GM19351 (cell line): Measurements from ENCODE around the gene TMOD1.

Experiments
- ATAC-seq: cut with Tn5 transposase; IDR thresholded peaks from one replicate; pipeline ENCODE4 v1.9.1; 2021; ENCODE audit warnings: mild to moderate bottlenecking, moderate library complexity; ENCODE audit not compliant: unreplicated experiment

TMOD1 gene

DNA sequence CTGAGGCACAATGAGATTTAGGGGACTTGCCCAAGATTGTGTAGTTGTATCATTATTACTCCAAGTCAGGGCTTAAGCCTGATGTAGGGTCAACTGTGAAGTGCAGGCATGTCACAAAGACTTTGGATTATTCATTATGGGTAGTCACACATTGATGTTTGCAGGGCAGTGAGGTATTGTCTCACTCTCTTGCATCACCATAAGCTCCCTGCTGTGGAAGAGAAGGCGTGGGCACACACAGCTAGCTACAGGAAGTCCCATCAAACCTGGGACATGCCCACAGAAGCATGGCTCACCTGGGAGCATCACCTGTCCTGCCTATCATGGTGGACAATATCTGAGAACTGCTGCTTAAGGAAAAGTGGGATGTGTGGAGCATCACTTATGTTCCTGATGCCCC lies 42.1 kb downstream of the TMOD1 start:
- no peak for ATAC-seq

DNA sequence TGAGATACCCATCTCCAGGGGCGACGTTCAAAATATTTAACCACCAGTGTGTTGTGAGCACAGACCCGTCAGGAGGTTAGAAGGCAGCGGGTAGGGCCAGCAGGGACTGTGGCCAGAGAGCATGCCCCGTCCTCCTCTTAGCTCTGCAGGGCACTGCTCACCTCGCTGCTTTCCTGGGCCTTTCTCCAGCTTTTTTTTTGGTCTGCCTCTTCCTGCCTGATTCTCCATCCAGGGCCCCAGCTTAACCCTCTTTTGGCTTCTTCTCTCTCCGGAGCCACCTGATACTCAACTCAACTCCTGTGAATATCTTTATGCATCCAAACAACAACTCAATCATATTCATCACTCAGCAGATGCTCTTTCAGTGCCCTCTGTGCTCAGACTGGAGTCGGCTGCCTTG lies 44.0 kb downstream of the TMOD1 start:
- ATAC-seq: no peak

DNA sequence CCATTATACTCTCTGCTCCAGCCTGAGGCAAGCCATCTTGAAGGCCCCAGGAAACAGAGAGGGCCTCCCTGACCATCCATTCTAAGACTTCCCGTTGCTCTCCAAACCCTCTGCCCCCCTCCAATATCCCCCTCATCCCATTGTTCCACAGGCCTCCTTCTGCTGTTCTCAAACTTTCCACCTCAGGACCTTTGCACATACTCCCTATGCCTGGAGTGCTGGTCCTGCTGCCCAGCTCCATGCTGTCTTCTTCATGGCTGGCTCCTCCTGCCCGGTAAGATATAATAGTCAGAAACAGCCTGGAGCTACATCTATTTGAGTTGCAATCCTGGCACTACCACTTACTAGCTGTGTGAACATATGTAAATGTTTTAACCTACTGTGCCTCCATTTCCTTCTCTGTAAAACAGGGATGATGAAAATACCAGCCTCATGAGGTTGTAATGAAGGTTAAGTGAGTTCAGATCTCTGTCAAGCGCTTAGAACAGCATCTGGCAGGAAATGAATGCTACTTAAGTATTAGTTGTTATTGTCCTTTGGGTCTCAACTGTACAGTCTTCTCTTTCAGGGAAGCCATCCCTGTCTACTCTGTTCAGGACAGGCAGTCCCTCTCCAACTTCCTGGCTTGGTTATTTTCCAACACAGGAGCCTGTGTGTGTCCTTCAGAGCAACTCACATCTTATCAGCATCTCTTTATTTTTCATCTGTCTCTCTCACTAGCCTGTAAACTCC lies 45.8 kb downstream of the TMOD1 start:
- ATAC-seq: no peak

DNA sequence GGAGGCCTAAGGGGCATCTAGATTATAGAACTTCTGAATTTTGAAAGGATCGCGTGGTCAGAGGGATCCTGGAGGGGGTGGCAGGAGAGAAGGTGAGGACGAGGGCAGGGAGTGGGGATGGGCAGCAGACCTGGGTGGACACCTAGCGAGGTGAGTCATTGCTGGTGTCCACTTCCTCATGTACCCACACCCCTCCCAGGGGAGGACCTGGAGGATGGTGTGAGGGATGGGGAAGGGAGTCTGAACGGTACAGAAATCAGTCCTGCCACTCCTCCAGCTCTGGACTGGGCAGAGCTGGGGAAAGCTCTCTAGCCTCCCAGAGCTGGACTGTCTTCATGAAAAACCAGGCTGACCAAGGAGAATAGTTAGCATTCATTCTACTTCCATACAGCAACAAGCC lies 46.9 kb downstream of the TMOD1 start:
- no peak for ATAC-seq

DNA sequence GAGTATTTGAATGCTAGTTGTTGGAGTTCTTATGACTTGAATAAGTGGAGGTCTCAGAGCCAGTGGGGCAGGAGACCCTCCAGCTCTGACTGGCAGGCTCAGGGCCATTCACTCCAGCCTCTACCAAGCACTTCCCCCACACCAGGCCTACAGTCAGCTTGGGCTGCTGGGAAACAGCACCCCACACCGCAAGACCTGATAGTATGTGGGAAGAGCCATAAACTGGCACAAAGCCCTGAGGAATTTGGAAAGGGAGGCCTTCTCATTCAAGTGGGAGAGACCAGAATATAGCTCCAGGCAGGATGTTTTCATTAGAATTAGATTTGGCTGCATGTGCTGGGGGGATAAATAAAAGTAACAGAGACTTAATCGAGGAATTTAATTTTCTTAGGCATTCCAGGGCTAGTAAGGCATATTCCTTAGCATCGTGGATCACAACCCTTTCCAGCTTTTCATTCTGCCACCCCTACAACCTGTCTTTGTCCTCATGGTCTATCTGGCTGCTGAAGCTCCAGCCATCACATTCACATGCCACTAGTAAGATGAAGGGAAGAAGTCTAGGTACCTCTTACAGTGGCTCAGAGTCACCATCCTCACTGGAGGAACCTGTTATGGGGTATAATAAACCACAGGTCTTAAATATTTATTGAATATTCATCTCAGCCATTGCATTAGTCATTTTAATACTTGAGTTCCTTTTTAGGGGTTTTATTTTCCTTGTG lies 47.5 kb downstream of the TMOD1 start:
- ATAC-seq: no peak

DNA sequence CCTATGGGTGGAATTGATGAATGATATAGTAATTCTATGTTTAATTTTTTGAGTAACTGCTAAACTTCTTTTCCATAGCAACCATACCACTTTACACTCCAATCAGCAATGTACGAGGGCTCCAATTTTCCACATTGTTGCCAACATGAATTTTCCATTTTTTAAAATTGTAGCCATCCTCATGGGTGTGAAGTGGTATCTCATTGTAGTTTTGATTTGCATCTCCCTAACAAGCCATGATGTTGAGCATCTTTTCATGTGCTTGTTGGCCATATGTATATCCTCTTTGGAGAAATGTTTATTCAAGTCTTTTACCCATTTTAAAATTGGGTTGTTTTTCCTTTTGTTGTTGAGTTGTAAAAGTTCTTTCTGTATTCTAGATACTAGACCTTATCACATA lies 48.9 kb downstream of the TMOD1 start:
- ATAC-seq: no peak

DNA sequence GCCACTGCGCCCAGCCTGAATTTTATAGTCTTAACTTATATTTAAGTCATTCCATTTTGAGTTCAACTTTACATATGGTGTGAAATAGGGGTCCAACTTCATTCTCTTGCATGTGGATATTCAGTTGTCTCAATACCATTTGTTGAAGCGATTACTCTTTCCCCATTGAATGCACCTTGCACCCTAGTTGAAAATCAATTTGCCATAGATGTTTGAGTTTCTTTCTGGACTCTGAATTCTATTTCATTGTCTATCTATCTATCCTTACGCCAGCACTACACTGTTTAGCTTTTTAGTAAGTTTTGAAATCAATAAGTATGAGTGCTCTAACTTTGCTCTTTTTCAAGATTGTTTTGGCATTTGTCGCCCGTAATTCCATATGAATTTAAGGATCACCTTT lies 49.8 kb downstream of the TMOD1 start:
- ATAC-seq: no peak

DNA sequence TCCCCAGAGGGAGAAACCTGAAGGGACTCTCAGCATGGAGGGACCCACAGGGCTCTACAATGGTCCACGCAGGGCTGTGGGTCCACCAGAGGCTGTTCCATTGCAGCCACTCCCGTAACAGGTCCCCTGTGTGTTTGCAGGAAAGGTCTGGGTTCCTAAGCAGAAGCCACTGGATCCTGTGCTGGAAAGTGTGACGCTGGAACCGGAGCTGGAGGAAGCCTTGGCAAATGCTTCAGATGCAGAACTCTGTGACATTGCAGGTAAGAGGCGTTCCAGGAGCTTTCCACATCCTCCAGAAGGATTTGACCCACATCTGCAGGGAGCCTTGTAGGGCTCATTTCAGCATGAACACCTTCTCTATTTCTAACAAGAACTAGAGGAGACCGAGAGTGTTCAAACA lies 51.7 kb downstream of the TMOD1 start:
- ATAC-seq: no peak

DNA sequence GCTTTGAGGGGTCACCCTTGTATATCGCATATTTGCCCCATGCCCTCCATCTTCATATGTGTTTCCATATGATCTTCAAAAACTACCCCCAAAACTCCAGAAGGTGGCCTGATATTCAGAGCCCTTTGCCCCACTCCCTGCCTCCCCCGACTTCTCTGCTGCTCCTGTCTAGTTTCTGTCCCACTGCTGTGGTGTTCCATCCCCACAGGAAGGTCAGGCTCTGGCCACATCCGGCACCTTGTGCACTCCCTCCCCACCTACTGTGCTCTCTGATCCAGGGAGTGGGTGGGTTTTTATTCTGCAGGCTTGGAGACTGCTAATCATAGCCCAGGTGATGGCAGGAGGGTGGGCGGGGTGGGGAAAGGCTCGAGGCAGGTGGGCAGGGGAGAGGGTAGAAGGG lies 52.4 kb downstream of the TMOD1 start:
- ATAC-seq: no peak

DNA sequence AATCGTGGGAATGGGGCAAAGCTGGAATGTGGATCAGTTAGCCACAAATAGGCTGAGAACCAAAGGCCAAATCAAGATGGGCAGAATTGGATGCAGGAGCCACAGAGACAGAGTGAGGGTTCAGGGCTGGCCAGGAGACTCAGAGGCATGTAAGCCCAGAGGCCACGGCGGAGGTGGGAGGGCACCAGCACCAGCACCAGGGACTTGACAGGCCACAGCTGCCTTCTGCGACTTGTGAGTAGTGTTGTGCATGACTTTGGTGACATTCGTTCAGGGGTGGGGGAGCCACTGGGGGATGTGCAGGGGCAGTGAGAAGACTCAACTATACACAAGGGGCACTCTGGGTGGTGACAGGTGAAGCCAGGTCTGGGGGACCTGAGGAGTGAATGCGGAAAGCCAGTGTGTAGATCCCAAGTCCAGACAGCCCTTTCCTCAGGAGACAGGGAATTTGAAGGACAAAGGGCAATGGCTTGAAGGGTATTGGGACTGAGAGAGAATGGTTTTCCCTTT lies 53.2 kb downstream of the TMOD1 start:
- no peak for ATAC-seq

DNA sequence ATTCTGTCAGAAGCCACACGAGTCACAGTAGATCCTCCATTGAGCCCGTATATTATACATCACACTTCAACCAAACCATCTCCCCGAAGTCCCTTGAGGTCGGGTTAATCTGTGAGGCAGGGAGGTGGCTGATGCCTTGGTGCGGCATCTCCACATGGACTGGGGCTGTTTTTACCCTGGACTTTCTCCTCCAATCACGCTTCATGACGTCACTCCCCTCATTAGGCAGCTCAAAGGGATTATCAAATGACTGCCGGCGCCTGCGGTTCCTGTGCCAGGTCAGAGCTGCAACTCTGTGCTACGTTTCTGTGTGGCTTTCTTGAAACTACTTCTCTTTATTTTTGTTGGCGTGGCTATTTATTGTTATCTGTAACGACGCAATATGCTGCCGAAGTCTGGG lies 53.7 kb downstream of the TMOD1 start:
- no peak for ATAC-seq

DNA sequence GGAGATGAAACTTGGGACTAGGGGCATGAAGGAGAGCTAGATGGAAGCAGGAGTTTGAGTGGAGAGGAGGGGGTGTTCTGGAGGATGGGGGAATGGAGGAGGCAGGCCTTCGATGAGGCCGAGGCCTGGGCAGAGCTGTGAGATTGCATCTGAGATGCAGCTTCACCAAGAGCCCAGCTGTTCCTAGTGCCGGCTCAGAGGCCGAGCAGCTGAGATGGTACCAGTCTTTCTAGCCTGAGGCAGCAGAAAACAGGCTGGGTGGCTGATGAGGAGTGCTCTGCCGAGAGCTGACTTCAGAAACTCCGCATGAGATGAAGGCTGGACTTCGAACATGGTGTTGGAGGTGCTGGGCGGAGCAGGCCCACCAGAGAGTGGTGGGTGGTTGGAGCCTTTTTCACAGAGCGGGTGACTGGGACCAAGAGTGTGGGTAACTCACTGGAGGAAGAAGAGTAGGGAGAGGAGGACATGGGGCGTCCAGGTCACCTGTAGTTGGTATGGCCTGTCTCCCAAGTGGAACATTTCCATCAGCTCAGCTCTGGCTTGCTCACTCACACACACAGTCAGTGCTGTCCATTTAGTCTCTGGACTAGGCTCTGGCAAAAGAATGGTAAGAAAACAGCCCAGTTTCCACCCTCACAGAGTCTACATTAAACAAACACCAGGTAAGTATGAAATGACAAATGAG lies 54.7 kb downstream of the TMOD1 start:
- no peak for ATAC-seq

DNA sequence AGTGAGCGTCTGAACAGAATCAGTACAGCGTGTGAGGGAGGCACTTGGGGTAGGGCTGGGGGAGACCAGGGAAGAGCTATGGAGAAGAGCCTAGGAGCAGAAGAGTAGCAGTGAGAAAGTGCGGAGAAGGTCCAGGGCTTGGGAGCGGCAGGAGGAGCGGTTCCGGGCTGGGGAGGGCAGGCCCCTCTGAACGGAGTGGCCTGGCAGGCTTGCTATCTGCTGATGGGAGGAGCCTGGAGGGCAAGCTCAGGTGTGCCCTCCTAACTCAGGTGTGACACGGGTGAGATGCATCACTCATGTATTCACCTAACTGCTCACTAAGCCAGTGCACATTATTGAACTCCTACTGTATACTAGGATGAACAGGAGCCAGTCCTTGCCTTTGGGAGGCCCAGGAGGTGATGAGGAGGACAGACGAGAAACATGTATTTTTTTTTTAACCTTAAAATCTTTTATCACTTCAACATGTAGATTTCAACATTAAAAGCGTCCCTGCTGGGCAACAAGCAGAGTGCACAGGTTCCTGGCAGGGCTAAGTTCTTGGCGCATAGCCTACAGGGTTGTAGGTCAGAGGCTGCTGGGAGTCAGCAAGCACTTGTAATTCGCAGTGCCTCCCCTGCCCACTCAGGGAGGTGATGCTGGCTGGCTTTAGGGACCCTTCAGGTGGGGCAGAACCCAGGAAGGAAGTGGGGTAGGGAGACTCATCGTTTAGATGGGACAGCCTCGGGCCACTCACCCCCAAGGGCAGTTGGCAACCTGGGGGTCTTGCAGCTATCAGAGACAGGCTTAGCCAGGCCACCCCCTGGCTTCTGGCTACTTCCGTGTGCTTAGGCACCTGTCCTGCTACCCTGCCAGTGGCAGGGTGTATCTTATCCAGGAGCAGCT lies 55.5 kb downstream of the TMOD1 start:
- ATAC-seq: no peak

DNA sequence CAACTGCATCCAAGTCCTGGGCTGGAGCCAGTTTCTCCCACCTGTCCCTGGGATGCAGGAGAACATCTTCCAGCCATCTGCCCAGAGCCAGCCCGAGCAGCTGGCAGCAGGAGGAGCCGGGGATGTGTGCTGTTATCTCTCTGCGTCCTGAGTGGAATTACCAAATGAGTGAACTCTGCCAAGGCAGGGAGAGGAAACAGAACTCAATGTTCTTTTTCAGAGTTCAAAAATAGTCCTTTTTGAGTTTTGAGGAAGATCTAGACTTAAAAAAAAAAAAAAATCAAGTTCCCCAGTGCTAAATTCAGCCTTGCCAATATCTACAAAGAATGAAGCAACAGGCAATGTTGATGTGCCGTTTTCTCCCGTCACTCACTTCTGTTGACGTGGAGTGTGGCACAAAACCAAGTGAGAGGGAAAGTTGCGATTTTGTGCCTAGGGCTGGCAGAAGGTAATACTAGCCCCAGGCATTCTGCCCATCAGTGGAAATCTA lies 56.2 kb downstream of the TMOD1 start:
- ATAC-seq: no peak

DNA sequence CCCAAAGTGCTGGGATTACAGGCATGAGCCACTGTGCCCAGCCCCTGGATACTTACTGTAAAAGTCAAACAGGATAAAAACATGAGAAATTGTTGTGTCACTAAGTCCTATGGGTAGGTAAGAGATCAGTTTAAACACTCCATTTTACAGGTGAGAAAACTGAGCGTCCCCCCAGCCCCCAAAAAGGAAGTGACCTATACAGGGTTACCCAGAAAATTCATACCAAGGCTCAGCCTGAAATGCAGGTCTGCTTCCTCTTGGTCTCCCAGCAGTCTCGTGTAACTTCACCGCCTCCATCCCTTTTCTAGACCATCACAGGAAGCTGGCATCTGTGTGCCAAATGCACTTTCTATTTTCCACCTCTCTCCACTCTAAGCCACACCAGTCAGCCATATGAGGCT lies 57.2 kb downstream of the TMOD1 start:
- ATAC-seq: peak; percentile 31

DNA sequence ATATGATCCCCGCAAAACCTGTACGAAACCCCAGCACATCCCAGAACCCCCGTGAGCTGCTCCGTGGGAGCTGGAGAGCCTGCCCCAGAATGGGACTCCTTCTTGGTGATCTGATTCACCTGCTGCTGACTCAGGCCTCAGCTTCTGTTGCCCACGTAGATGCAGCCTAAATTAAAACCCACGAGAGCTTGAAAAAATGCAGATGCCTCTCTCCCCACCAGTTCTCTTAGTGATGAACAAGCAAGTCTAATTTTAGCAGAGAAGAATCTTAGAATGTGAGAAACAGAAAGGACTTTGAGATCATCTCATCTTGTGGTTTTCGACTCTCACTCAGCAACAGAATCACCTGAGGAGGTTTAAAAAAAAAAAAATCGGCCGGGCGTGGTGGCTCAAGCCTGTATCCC lies 57.6 kb downstream of the TMOD1 start:
- peak; percentile 84 for ATAC-seq

DNA sequence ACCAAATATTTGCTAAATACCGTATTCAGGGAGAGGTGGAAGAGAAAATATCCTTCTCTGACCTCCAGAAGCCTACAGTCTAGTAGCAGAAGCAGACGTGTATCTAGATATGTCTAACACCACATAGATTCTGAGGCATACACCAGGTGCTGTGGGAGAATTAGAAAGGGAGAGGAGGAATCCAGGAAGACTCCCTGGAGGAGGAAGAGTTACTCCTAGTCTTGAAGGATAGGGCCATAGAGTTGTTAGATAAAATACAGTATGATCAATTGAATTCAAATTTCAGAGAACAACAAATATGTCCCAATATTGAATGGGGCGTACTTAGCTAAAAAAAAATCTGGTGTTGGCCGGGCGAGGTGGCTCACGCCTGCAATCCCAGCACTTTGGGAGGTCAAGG lies 58.7 kb downstream of the TMOD1 start:
- no peak for ATAC-seq

DNA sequence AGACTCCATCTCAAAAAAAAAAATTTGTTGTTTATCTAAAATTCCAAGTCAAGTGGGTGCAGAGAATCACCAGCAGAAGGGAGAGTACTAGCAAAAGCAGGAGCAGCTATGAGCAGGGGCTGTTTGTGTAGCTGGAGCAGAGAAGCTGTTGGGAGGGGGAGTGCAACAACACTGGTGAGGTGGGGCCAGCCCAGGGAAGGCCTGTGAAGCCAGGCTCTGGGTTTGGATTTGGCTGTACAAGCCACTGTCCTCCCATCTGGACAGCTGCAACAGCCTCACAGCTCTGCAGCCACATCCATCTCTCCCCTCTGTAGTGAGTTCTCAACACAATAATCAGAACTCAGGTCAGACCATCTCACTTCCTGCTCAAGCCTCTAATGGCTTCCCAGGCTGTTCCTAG lies 59.4 kb downstream of the TMOD1 start:
- no peak for ATAC-seq

DNA sequence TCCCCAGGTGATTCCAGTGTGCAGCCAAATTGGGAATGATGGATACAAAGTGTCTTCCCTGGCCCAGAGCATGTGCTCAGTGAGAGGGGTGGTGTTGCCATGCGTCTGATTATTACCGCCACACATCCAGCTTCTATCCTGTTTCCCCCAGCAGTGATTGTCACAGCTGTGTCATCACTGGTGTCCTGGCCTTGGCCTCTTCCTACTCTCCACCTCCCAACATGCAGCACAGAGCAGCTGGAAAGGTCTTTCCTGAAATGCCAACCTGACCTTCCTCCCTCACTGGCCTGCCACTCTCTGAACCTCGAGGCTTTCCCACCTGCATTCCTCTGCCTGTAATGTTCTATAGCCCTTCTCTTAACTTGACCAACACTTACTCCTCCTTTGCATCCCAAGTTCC lies 60.0 kb downstream of the TMOD1 start:
- no peak for ATAC-seq

DNA sequence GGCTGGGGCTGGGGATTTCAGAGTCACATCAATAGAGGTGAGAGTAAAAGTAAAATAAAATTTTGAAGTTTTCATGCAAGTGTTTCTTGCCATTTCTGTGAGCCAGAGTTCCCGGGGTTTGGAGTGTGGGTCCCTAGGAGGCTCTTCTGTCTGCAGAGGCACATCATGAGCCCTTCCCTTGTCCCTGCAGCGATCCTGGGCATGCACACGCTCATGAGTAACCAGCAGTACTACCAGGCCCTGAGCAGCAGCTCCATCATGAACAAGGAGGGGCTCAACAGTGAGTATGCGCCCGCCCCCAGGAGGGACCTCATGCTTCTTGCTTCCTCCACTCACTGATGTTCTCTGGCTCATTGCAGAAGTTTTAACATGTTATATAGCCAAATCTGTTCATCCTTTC lies 61.1 kb downstream of the TMOD1 start:
- ATAC-seq: no peak
